NT2/D1 (cell line): ENCODE data around the gene LINC00632.

Experiments
- DNase-seq: peaks from one replicate; pipeline ENCODE4 v3.0.0-alpha.2; 2011; ENCODE audit warnings: low read depth, low spot score
- H3K27me3 ChIP-seq: 2 replicates; pipeline ENCODE4 v1.6.0; 2011; ENCODE audit warnings: mild to moderate bottlenecking; ENCODE audit not compliant: insufficient read length, insufficient read depth
- H3K36me3 ChIP-seq: 2 replicates; pipeline ENCODE4 v1.6.1; 2011; ENCODE audit warnings: mild to moderate bottlenecking, low read length, mixed read lengths; ENCODE audit not compliant: insufficient read depth, insufficient read length
- H3K4me1 ChIP-seq: 2 replicates; pipeline ENCODE4 v1.5.1; 2011; ENCODE audit not compliant: insufficient read depth, insufficient read length
- H3K4me3 ChIP-seq: 2 replicates; pipeline ENCODE4 v1.5.1; 2011; ENCODE audit warnings: low read depth; ENCODE audit not compliant: insufficient read length
- H3K9ac ChIP-seq: 2 replicates; pipeline ENCODE4 v1.6.0; 2011; ENCODE audit warnings: low read depth; ENCODE audit not compliant: insufficient read length
- H3K9me3 ChIP-seq: 2 replicates; pipeline ENCODE4 v1.5.1; 2011; ENCODE audit warnings: mild to moderate bottlenecking, low read length; ENCODE audit not compliant: insufficient read depth
- SUZ12 ChIP-seq: IDR thresholded peaks from 2 replicates; pipeline ENCODE4 v1.6.1; 2011; ENCODE audit not compliant: insufficient read length, insufficient read depth; ENCODE audit errors: extremely low read depth
- YY1 ChIP-seq: IDR thresholded peaks from 2 replicates; pipeline ENCODE4 v1.6.1; 2011; ENCODE audit not compliant: insufficient read length, insufficient read depth
- ZNF274 ChIP-seq: IDR thresholded peaks from 2 replicates; pipeline ENCODE4 v1.6.1; 2011; ENCODE audit warnings: mild to moderate bottlenecking, low read depth, low read length

Gene LINC00632

GRCh38 chrX:140724736-140725135 lies 15.2 kb downstream of the LINC00632 start:
- no peaks in the 10 kb centered on the region for H3K27me3 ChIP-seq
- H3K9me3 ChIP-seq, result no peaks in the 10 kb centered on the region
- H3K4me1 ChIP-seq, result no peaks in the 10 kb centered on the region
- no peak overlapping the region for H3K4me3 ChIP-seq
- no peak for DNase-seq
- H3K36me3 ChIP-seq, result no peaks in the 10 kb centered on the region
- TF ChIP-seq YY1 (no peak), ZNF274 (no peak), SUZ12 (no peak)
- no peak overlapping the region for H3K9ac ChIP-seq

- Histone ChIP-seq H3K4me3 (no peak overlapping the region), H3K27me3 (no peaks in the 10 kb centered on the region), H3K9me3 (no peaks in the 10 kb centered on the region), H3K36me3 (no peaks in the 10 kb centered on the region), H3K9ac (no peak overlapping the region), H3K4me1 (no peaks in the 10 kb centered on the region)
- TF ChIP-seq SUZ12 (no peak), YY1 (no peak), ZNF274 (no peak)
- DNase-seq, result no peak
Measured at GRCh38 chrX:140725500-140725899, 15.9 kb downstream of the LINC00632 start.

- Histone ChIP-seq H3K36me3 (no peaks in the 10 kb centered on the region), H3K9ac (no peak overlapping the region), H3K9me3 (no peaks in the 10 kb centered on the region), H3K27me3 (no peaks in the 10 kb centered on the region), H3K4me3 (no peak overlapping the region), H3K4me1 (no peaks in the 10 kb centered on the region)
- DNase-seq, result no peak
- TF ChIP-seq YY1 (no peak), ZNF274 (no peak), SUZ12 (no peak)
Measured at GRCh38 chrX:140733766-140734342, 24.3 kb downstream of the LINC00632 start.

GRCh38 chrX:140744085-140744484 lies 34.5 kb downstream of the LINC00632 start:
- H3K36me3 ChIP-seq, result no peaks in the 10 kb centered on the region
- no peak overlapping the region for H3K4me3 ChIP-seq
- no peaks in the 10 kb centered on the region for H3K4me1 ChIP-seq
- no peaks in the 10 kb centered on the region for H3K27me3 ChIP-seq
- DNase-seq, result no peak
- TF ChIP-seq ZNF274, result no peak
- TF ChIP-seq SUZ12, result no peak
- no peak for TF ChIP-seq YY1
- H3K9ac ChIP-seq, result no peak overlapping the region
- no peaks in the 10 kb centered on the region for H3K9me3 ChIP-seq

GRCh38 chrX:140756941-140757340 lies 47.4 kb downstream of the LINC00632 start:
- Histone ChIP-seq H3K4me1 (no peaks in the 10 kb centered on the region), H3K4me3 (no peak overlapping the region), H3K9ac (no peak overlapping the region), H3K9me3 (no peaks in the 10 kb centered on the region), H3K36me3 (no peaks in the 10 kb centered on the region), H3K27me3 (no peaks in the 10 kb centered on the region)
- DNase-seq, result no peak
- no peak for TF ChIP-seq SUZ12
- no peak for TF ChIP-seq ZNF274
- TF ChIP-seq YY1, result no peak

GRCh38 chrX:140762061-140762460 lies 52.5 kb downstream of the LINC00632 start:
- Histone ChIP-seq H3K4me1 (no peaks in the 10 kb centered on the region), H3K9me3 (no peaks in the 10 kb centered on the region), H3K27me3 (peaks cover 5% of the 10 kb centered on the region), H3K9ac (no peak overlapping the region), H3K4me3 (no peak overlapping the region), H3K36me3 (no peaks in the 10 kb centered on the region)
- TF ChIP-seq SUZ12, result no peak
- TF ChIP-seq YY1, result no peak
- no peak for TF ChIP-seq ZNF274
- DNase-seq, result no peak

GRCh38 chrX:140764401-140764919 lies 54.9 kb downstream of the LINC00632 start:
- Histone ChIP-seq H3K4me3 (peak overlapping the region; percentile 54), H3K9ac (peak overlapping the region; percentile 50), H3K36me3 (no peaks in the 10 kb centered on the region), H3K27me3 (peaks cover 5% of the 10 kb centered on the region), H3K9me3 (no peaks in the 10 kb centered on the region), H3K4me1 (no peaks in the 10 kb centered on the region)
- TF ChIP-seq SUZ12 (no peak), ZNF274 (no peak), YY1 (no peak)
- no peak for DNase-seq
